Measurements from ENCODE around the gene SV2C. TPM values are rescaled to one million over a fixed set of nuclear protein-coding genes. Genes with fewer than 3 reads are reported as not detected.

Gene SV2C
- total RNA-seq, 5 donors from 2014 or later (not counting 1 experiment from before 2014, with no cell fraction given) = 0.03 to 0.07 (median 0.03) TPM; not detected in 2

DNA sequence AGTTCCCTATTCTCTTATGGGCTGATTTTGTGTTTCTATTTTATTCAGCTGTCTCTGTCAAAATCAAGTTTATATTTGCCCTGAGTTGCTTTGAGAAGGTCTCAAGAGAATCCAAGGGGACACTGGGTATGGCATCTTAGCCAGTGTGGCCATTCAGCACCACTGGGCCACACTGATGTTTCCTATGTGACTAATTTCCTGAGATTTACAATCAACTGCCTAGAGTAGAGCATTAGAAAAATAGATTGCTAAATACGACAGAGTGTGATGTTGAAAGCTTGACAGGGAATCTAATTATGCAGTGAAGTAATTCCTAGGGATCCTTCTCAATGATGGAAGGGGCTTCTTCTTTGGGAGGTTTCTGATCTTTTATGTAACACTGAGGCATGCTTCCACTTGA lies 141.7 kb downstream of the SV2C start:
- no peak for ATAC-seq (replicated peaks in 1 of 4)
- Mint-ChIP-seq H3K27me3 (peaks cover 1 to 2% of the 10 kb centered on the region in 2 donors), H3K9me3 (no peaks in the 10 kb centered on the region), H3K36me3 (no peaks in the 10 kb centered on the region), H3K4me1 (no peaks in the 10 kb centered on the region), H3K27ac (no peak overlapping the region), H3K4me3 (no peak overlapping the region)
- Histone ChIP-seq H3K9me3 (no peaks in the 10 kb centered on the region), H3K36me3 (ENCODE audit: control insufficient read depth in 2 of 2, extremely low read depth in 1 of 2, insufficient read depth in 1 of 2, low read length in 1 of 2) (no peaks in the 10 kb centered on the region), H3K4me3 (ENCODE audit: control insufficient read depth in 1 of 2, extremely low read depth in 1 of 2, low read length in 1 of 2) (no peak overlapping the region), H3K27me3 (replicated peaks in 1 of 2; ENCODE audit: control insufficient read depth in 2 of 2, extremely low read depth in 1 of 2, insufficient read depth in 2 of 2, low read length in 1 of 2) (peaks cover 0 to 4% of the 10 kb centered on the region in 2 experiments), H3K27ac (ENCODE audit: low read length) (no peak overlapping the region), H3K4me1 (ENCODE audit: control insufficient read depth in 1 of 2, extremely low read depth in 1 of 2, insufficient read depth in 2 of 2, low read length in 2 of 2) (no peaks in the 10 kb centered on the region)
- no peak for DNase-seq
- 71% methylated on average over 1 of the region's 1 CpG for WGBS (ENCODE audit: insufficient coverage)
- POLR2A ChIA-PET = no interaction called here
- CTCF ChIA-PET = no interaction called here

GRCh38 chr5:76225336-76225735 lies 142.2 kb downstream of the SV2C start:
- Histone ChIP-seq H3K27ac (ENCODE audit: low read length) (no peak overlapping the region), H3K36me3 (ENCODE audit: control insufficient read depth in 2 of 2, extremely low read depth in 1 of 2, insufficient read depth in 1 of 2, low read length in 1 of 2) (no peaks in the 10 kb centered on the region), H3K27me3 (replicated peaks in 1 of 2; ENCODE audit: control insufficient read depth in 2 of 2, extremely low read depth in 1 of 2, insufficient read depth in 2 of 2, low read length in 1 of 2) (peaks cover 0 to 4% of the 10 kb centered on the region in 2 experiments), H3K4me1 (ENCODE audit: control insufficient read depth in 1 of 2, extremely low read depth in 1 of 2, insufficient read depth in 2 of 2, low read length in 2 of 2) (no peaks in the 10 kb centered on the region), H3K9me3 (no peaks in the 10 kb centered on the region), H3K4me3 (ENCODE audit: control insufficient read depth in 1 of 2, extremely low read depth in 1 of 2, low read length in 1 of 2) (no peak overlapping the region)
- ChIA-PET CTCF (interaction anchor here (0.6 kb wide), 2 partner anchors 101 to 150 kb away, joined by 3 to 5 read pairs; no protein-coding TSS in a partner anchor), POLR2A (no interaction called here)
- no peak overlapping the region for H3K4me3 Mint-ChIP-seq
- DNase-seq (no peak), ATAC-seq (replicated peaks in 1 of 4) (no peak)
- no peaks in the 10 kb centered on the region for H3K4me1 Mint-ChIP-seq
- H3K9me3 Mint-ChIP-seq = no peaks in the 10 kb centered on the region
- H3K27me3 Mint-ChIP-seq = peaks cover 1 to 6% of the 10 kb centered on the region in 2 donors
- H3K36me3 Mint-ChIP-seq = no peaks in the 10 kb centered on the region
- no peak overlapping the region for H3K27ac Mint-ChIP-seq
- 70% methylated on average over 2 of the region's 2 CpGs for WGBS (ENCODE audit: insufficient coverage)

DNA sequence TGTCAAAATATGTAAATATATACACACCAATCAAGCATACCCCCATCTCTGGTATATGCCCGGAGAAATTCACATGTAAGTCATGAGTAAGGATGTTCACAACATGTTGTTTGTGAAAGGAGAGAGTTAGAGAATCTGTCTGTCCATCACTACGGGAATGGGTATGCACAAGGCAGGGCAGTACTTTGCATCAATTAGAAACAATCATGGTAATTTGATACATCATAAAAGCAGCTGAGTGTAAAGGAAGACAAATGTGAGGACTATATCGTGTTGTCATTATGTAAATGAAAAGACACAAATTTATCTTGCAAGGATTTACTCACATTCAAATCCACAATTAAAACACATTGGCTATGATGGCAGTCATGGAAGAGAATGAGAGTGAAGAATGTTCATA lies 146.7 kb downstream of the SV2C start:
- Mint-ChIP-seq H3K27me3 (peaks cover 1 to 6% of the 10 kb centered on the region in 2 donors), H3K27ac (no peak overlapping the region), H3K9me3 (no peaks in the 10 kb centered on the region), H3K4me1 (no peaks in the 10 kb centered on the region), H3K4me3 (no peak overlapping the region), H3K36me3 (no peaks in the 10 kb centered on the region)
- Histone ChIP-seq H3K27ac (ENCODE audit: low read length) (no peak overlapping the region), H3K36me3 (ENCODE audit: control insufficient read depth in 2 of 2, extremely low read depth in 1 of 2, insufficient read depth in 1 of 2, low read length in 1 of 2) (no peaks in the 10 kb centered on the region), H3K4me1 (ENCODE audit: control insufficient read depth in 1 of 2, extremely low read depth in 1 of 2, insufficient read depth in 2 of 2, low read length in 2 of 2) (no peaks in the 10 kb centered on the region), H3K4me3 (ENCODE audit: control insufficient read depth in 1 of 2, extremely low read depth in 1 of 2, low read length in 1 of 2) (no peak overlapping the region), H3K27me3 (replicated peaks in 1 of 2; ENCODE audit: control insufficient read depth in 2 of 2, extremely low read depth in 1 of 2, insufficient read depth in 2 of 2, low read length in 1 of 2) (peaks cover 0 to 4% of the 10 kb centered on the region in 2 experiments), H3K9me3 (no peaks in the 10 kb centered on the region)
- ATAC-seq (replicated peaks in 1 of 4) (no peak), DNase-seq (no peak)
- POLR2A ChIA-PET = no interaction called here
- CTCF ChIA-PET = no interaction called here
- no CpG with 5 or more reads among the region's 3 CpGs for WGBS (ENCODE audit: insufficient coverage)

DNA sequence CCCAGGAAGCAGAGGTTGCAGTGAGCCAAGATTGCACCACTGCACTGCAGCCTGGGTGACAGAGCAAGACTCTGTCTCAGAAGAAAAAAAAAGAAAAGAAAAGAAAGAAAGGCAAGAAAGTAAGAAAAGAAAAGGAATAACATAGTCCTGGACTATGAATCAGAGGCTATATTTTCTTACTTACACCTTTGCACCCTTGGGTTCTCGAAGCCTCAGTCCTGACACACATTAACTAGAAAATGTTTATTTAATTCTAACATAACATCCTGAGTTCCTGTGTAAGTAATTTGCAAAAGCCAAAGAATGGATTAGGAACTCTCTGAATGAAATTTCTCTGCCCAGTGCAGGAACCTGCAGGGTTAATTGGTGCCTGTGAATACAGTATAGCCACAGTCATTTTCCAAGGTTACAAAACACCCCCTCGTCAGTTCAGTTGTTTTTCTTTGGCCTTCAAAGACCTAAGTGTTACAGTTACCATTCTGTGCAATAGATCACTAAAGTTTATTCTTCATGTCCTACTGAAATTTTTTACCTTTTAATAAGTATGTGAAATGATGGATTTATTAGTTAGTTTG lies 147.6 kb downstream of the SV2C start:
- ATAC-seq (replicated peaks in 1 of 4) (no peak), DNase-seq (no peak)
- Mint-ChIP-seq H3K4me1 (no peaks in the 10 kb centered on the region), H3K27ac (no peak overlapping the region), H3K4me3 (no peak overlapping the region), H3K36me3 (no peaks in the 10 kb centered on the region), H3K27me3 (peaks cover 1 to 6% of the 10 kb centered on the region in 2 donors), H3K9me3 (no peaks in the 10 kb centered on the region)
- CTCF ChIA-PET = no interaction called here
- Histone ChIP-seq H3K36me3 (ENCODE audit: control insufficient read depth in 2 of 2, extremely low read depth in 1 of 2, insufficient read depth in 1 of 2, low read length in 1 of 2) (no peaks in the 10 kb centered on the region), H3K9me3 (no peaks in the 10 kb centered on the region), H3K27me3 (replicated peaks in 1 of 2; ENCODE audit: control insufficient read depth in 2 of 2, extremely low read depth in 1 of 2, insufficient read depth in 2 of 2, low read length in 1 of 2) (peaks cover 0 to 4% of the 10 kb centered on the region in 2 experiments), H3K4me3 (ENCODE audit: control insufficient read depth in 1 of 2, extremely low read depth in 1 of 2, low read length in 1 of 2) (no peak overlapping the region), H3K27ac (ENCODE audit: low read length) (no peak overlapping the region), H3K4me1 (ENCODE audit: control insufficient read depth in 1 of 2, extremely low read depth in 1 of 2, insufficient read depth in 2 of 2, low read length in 2 of 2) (no peaks in the 10 kb centered on the region)
- POLR2A ChIA-PET = no interaction called here
- WGBS (ENCODE audit: insufficient coverage) = 100% methylated on average over 1 of the region's 2 CpGs

DNA sequence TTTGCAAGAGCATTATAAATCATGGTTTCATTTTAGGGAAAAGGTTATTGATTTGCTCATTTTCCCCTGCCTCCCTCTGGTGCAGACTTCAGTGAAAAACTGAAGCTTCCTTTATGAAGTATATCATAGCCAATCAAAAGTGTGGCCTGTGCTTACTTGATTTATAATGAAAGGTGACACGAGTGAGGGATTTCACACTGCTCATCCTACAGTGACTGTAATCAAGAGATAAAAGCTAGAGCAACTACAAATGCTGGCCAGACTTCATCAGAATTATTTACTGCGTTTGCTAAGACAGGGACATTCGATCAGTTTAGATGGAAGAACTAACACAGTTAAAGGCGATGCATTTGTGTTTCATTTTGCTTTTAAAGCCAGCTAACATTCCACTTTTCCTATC lies 151.5 kb downstream of the SV2C start:
- Histone ChIP-seq H3K4me3 (ENCODE audit: control insufficient read depth in 1 of 2, extremely low read depth in 1 of 2, low read length in 1 of 2) (no peak overlapping the region), H3K36me3 (ENCODE audit: control insufficient read depth in 2 of 2, extremely low read depth in 1 of 2, insufficient read depth in 1 of 2, low read length in 1 of 2) (no peaks in the 10 kb centered on the region), H3K9me3 (no peaks in the 10 kb centered on the region), H3K27ac (ENCODE audit: low read length) (no peak overlapping the region), H3K27me3 (replicated peaks in 1 of 2; ENCODE audit: control insufficient read depth in 2 of 2, extremely low read depth in 1 of 2, insufficient read depth in 2 of 2, low read length in 1 of 2) (peaks cover 0 to 3% of the 10 kb centered on the region in 2 experiments), H3K4me1 (ENCODE audit: control insufficient read depth in 1 of 2, extremely low read depth in 1 of 2, insufficient read depth in 2 of 2, low read length in 2 of 2) (no peaks in the 10 kb centered on the region)
- no peak for DNase-seq
- Mint-ChIP-seq H3K4me3 (no peak overlapping the region), H3K27me3 (peaks cover 4 to 11% of the 10 kb centered on the region in 2 donors), H3K9me3 (peaks cover 0 to 19% (median 12%) of the 10 kb centered on the region in 3 donors), H3K27ac (no peak overlapping the region), H3K4me1 (no peaks in the 10 kb centered on the region), H3K36me3 (peaks cover 2% of the 10 kb centered on the region)
- ChIA-PET CTCF (no interaction called here), POLR2A (interaction anchor here in 1 of 2 donors (0.6 kb wide), 1 partner anchor 28 kb away, joined by 3 read pairs; no protein-coding TSS in a partner anchor)
- ATAC-seq (replicated peaks in 1 of 4) = no peak
- WGBS (ENCODE audit: insufficient coverage) = 76% methylated on average over 2 of the region's 4 CpGs

GRCh38 chr5:76236684-76237083 lies 153.5 kb downstream of the SV2C start:
- 83% methylated on average over 2 of the region's 4 CpGs for WGBS (ENCODE audit: insufficient coverage)
- Mint-ChIP-seq H3K9me3 (peaks cover 0 to 19% (median 12%) of the 10 kb centered on the region in 3 donors), H3K27ac (no peak overlapping the region), H3K27me3 (peaks cover 11 to 14% of the 10 kb centered on the region in 2 donors), H3K36me3 (peaks cover 2% of the 10 kb centered on the region), H3K4me1 (no peaks in the 10 kb centered on the region), H3K4me3 (no peak overlapping the region)
- H3K36me3 ChIP-seq (ENCODE audit: control insufficient read depth in 2 of 2, extremely low read depth in 1 of 2, insufficient read depth in 1 of 2, low read length in 1 of 2) = no peaks in the 10 kb centered on the region
- H3K9me3 ChIP-seq = no peaks in the 10 kb centered on the region
- no peak overlapping the region for H3K4me3 ChIP-seq (ENCODE audit: control insufficient read depth in 1 of 2, extremely low read depth in 1 of 2, low read length in 1 of 2)
- no peaks in the 10 kb centered on the region for H3K4me1 ChIP-seq (ENCODE audit: control insufficient read depth in 1 of 2, extremely low read depth in 1 of 2, insufficient read depth in 2 of 2, low read length in 2 of 2)
- ATAC-seq (replicated peaks in 1 of 4) (no peak), DNase-seq (no peak)
- POLR2A ChIA-PET = no interaction called here
- CTCF ChIA-PET = no interaction called here
- H3K27me3 ChIP-seq (replicated peaks in 1 of 2; ENCODE audit: control insufficient read depth in 2 of 2, extremely low read depth in 1 of 2, insufficient read depth in 2 of 2, low read length in 1 of 2) = peaks cover 0 to 3% of the 10 kb centered on the region in 2 experiments
- no peak overlapping the region for H3K27ac ChIP-seq (ENCODE audit: low read length)

Data from T-cell (primary cell).